Retina (tissue), 1 donor: ENCODE results near the gene AKAP11.
A peak's percentile ranks its signal among the peaks of the same experiment; 100 is the strongest.

Experiments used
- DNase-seq: peaks from one replicate; pipeline ENCODE4 v3.0.0-alpha.2; 2016

AKAP11 gene

GRCh38 chr13:42345367-42345766 is 73.4 kb downstream of the AKAP11 start:
- no peak for DNase-seq

DNA sequence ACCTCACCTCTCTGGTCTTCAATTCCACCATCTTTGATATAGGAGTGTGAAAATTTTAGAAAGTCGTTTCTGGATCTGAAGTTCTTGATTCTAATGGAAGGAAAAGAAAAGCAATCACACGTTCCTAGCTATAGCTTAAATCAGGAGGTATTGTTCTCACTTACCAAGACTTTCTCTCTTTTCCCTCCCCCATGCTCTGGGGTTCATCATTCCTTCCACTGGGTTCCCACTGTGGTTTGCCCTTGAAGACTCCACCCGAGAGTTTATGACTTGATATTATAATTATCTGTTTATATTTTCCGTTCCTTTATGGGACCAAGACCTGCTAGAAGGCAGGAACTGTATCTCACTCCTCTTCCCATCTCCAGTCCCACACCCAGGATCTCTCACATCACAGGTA is 76.6 kb downstream of the AKAP11 start:
- no peak for DNase-seq

GRCh38 chr13:42350141-42350540 is 78.2 kb downstream of the AKAP11 start:
- DNase-seq: no peak

DNA sequence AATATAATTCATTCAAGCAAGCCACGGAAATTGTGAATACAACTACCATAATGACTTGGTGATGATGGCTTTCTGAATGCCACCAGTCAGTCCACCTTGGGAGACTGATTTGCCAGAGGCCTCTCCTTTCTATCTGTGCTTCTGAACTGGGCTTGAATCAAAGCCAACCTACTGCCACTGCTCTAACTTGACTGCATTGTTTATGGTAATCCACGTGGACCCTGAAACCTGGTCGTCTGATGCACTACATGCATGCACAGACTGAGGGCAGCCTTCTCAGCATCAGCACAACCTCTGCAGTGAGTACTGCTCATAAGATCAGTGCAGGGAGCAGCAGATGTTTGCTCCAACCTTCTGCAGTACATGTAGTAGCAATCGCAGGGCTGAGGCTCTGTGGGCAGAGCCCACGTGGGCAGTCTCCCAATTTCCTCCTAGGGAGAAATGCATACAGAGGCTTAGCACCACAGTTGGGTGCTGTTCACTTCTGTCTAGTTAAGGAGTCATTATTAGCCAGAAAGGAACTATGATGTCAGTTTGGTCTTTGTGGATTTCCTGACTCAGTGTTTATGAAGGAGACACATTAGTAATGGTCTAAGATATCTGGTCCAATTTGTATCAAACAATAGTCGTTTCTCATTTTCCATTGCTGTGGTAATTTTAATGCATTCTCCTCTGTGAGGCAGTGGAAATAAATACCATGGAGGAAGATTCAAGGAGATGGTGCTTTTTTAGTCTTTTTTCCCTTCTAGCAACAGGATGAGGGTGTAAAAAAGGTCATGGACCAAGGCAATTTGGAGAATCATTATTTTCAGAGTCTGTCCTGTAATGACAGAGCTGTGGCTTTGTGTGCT is 82.5 kb downstream of the AKAP11 start:
- DNase-seq: peak; percentile 8

GRCh38 chr13:42355092-42355485 is 83.1 kb downstream of the AKAP11 start:
- no peak for DNase-seq

DNA sequence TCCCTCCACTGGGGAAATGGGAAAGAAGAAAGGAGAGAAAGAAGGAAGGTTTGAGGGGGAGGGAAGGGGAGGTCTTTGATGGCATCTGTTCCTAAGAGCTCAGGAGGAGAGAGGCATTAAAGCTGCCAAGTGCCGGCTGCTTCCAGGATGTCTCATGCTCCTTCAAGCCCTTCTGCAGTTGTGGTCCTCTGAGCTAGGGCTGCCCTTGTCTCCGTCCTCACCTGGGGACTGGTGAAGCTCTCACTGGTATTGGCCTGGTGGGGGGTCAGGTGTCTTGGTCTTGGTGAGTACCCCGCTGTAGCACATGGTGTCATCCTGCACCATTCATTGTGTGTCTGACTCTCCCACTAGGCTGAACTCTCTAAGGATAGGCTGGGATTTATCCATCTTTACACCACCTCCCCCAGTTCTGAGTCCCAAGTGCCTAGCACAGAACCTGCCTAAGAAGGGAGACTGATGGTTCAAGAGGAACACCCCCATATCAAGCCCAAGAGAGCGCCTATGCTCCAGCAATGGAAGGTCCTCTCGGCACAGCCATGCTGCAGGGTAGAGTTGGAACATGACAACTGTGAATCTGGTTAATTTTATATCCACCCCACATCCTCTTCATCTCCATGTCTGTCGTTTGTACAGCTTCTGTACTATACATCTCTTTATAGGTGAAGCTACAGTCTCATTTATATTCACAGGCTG is 83.7 kb downstream of the AKAP11 start:
- DNase-seq: no peak

DNA sequence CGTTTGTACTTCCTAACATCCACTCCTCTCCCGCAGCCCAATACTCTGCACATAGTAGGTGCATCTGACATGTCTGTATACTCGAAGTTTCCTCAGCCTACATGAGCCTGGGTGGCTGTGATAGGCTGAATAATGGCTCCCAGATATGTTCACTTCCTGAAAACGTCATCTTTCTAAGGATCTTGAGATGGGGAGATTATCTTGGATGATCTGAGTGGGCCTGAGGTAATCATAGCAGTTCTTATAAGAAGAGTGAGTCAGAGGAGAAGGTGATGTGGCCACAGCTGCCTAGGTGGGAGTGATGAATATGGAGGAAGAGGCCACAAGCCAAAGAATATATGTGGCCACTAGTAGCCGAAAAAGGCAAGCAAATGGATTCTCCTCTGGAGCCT is 84.2 kb downstream of the AKAP11 start:
- DNase-seq: no peak

DNA sequence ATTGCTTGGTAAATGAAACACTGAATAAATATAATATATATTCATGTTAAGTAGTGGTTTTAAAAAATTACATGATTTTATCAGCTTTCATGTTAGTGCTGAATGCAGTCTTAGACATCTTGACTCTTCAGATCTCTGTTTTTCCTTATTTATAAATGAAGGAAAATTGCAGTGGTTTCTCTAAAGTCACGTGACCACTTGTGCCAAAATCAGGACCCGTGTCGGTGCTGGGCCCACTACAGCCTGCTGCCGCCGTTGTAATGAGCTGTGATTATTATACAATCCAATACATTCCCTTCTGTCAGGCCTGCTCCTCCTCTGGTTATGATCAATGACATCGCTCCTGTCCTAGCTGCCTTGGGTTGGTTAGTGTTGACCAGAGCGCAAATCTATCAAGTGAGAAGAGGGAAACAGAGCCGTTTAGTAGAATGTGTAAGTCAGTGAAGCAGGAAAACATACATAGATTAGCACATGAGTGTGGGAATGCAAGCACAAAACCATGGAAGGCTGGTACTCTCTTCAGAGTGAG is 88.2 kb downstream of the AKAP11 start:
- DNase-seq: no peak

DNA sequence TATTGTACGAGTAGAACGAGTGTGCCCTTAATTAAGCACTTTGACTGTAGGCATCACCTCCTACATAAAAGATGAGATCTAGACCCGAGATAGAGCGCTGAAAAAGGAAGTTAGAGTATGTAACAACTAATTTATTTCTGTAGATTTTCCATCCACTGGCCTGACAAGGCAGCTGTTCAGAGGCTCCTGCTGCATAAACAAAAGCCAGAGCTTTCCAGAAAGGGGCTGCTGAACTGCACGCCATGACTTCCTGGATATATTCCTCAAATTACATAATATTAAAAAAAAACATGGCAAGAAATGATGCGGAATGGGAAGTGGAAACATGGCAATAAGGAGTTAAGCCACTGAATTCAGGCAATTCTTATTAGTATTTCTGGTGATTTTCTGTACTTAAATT is 89.7 kb downstream of the AKAP11 start:
- no peak for DNase-seq

GRCh38 chr13:42363941-42364612 is 92.1 kb downstream of the AKAP11 start:
- DNase-seq: no peak

- DNase-seq: no peak
Observed at GRCh38 chr13:42364613-42365000, 92.7 kb downstream of the AKAP11 start.

- no peak for DNase-seq
Observed at GRCh38 chr13:42367831-42368230, 95.9 kb downstream of the AKAP11 start.

GRCh38 chr13:42369071-42369797 is 97.3 kb downstream of the AKAP11 start:
- DNase-seq: no peak

DNA sequence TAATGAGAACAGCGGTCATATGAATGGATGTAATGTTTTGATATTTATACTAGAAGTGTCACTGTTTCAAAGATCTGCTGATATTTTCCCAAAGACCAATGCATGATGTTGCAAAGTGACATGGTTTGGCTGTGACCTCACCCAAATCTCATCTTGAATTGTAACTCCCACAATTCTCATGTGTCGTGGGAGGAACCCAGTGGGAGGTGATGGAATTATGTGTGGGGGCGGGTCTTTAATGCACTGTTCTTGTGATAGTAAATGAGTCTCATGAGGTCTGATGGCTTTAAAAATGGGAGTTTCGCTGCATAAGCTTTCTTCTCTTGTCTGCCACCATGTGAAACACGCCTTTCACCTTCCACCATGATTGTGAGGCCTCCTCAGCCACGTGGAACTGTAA is 98.3 kb downstream of the AKAP11 start:
- no peak for DNase-seq
